22Rv1 (cell line): Measurements from ENCODE around the gene MBNL2.

Experiments
- ZFX ChIP-seq: fragments of 450-650 bp; IDR thresholded peaks from 2 replicates; pipeline ENCODE4 v1.6.1; 2017; ENCODE audit warnings: antibody characterized with exemption, borderline replicate concordance
- TF ChIP-seq, protein P1 (sequence below): fragments of 450-650 bp; IDR thresholded peaks from 2 replicates; pipeline ENCODE4 v1.5.1; 2017; ENCODE audit warnings: mild to moderate bottlenecking

DNA sequence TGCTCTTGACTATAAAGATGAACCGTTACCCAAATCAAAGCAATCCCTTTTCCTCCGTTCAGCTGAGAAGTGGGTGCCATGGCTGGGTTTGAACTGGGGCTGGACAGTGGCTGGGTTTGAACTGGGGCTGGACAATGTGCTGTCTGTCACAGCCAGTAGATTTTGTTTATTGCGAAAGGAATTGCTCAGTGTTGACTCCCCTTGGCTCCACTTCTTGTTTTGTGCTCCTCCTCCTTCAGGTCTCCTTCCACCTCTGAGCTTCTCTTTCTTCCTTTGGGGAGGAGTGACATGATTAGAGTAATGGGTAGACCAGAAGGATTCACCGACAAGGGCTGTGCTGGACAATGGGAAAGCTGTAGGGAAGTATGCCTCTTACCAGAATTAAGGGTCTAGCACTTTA, 19.4 kb upstream of the MBNL2 start:
- TF ChIP-seq, protein P1, sequence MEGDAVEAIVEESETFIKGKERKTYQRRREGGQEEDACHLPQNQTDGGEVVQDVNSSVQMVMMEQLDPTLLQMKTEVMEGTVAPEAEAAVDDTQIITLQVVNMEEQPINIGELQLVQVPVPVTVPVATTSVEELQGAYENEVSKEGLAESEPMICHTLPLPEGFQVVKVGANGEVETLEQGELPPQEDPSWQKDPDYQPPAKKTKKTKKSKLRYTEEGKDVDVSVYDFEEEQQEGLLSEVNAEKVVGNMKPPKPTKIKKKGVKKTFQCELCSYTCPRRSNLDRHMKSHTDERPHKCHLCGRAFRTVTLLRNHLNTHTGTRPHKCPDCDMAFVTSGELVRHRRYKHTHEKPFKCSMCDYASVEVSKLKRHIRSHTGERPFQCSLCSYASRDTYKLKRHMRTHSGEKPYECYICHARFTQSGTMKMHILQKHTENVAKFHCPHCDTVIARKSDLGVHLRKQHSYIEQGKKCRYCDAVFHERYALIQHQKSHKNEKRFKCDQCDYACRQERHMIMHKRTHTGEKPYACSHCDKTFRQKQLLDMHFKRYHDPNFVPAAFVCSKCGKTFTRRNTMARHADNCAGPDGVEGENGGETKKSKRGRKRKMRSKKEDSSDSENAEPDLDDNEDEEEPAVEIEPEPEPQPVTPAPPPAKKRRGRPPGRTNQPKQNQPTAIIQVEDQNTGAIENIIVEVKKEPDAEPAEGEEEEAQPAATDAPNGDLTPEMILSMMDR: no peak
- no peak for TF ChIP-seq ZFX
